ENCODE results near the gene NONO. TPM values are rescaled to one million over a fixed set of nuclear protein-coding genes. Genes with fewer than 3 reads are reported as not detected.
A peak's percentile ranks its signal among the peaks of the same experiment; 100 is the strongest.
"Not testable (repeated sequence)": the region's sequence is repeated elsewhere in the genome, so short reads cannot be mapped to it uniquely, and the experiment has no call there.

The NONO gene
- total RNA-seq, 2 donors from 2014 or later: 168 to 243 TPM

GRCh38 chrX:71301195-71301924 is 17.9 kb downstream of the NONO start, which contains the start of gene ITGB1BP2:
TSS of gene ITGB1BP2 (plus strand) at chrX:71301750. CDS start at chrX:71301807, 57 bp downstream.
- peak within 1 kb of the TSS; percentile 63 for H3K4me3 ChIP-seq

GRCh38 chrX:71302461-71303213 is 19.2 kb downstream of the NONO start:
- Histone ChIP-seq H3K4me1 (ENCODE audit: control insufficient read depth in 1 of 2, low read depth in 2 of 2) (peaks cover 4 to 12% of the 10 kb centered on the region in 2 donors), H3K27me3 (replicated peaks; ENCODE audit: insufficient read depth) (no peaks in the 10 kb centered on the region), H3K4me3 (peak overlapping the region; percentile 63), H3K27ac (peak overlapping the region; percentile 72 to 74), H3K9me3 (no peaks in the 10 kb centered on the region), H3K36me3 (peaks cover 7% of the 10 kb centered on the region)
- TF ChIP-seq CTCF (IDR thresholded peaks at IDR 0.05): no peak
- DNase-seq (ENCODE audit: low spot score) (no peak), ATAC-seq (ENCODE audit: insufficient number of reproducible peaks, low FRiP score, low read depth) (peak; percentile 52)

More at GRCh38 chrX:71301195-71301924, 17.9 kb downstream of the NONO start, which contains the start of gene ITGB1BP2:
- H3K27me3 ChIP-seq (replicated peaks; ENCODE audit: insufficient read depth): no peaks in the 10 kb centered on the region
- TF ChIP-seq CTCF (IDR thresholded peaks at IDR 0.05): no peak
- H3K4me1 ChIP-seq (ENCODE audit: control insufficient read depth in 1 of 2, low read depth in 2 of 2): peaks cover 4 to 12% of the 10 kb centered on the region in 2 donors
- ATAC-seq (ENCODE audit: insufficient number of reproducible peaks, low FRiP score, low read depth) (peak; percentile 90), DNase-seq (ENCODE audit: low spot score) (peak; percentile 1)
- H3K9me3 ChIP-seq: no peaks in the 10 kb centered on the region
- peaks cover 20% of the 10 kb centered on the region for H3K36me3 ChIP-seq
- H3K27ac ChIP-seq: peak within 1 kb of the TSS; percentile 72 to 74

- TF ChIP-seq CTCF (IDR thresholded peaks at IDR 0.05): no peak
- H3K27me3 ChIP-seq (replicated peaks; ENCODE audit: insufficient read depth): no peaks in the 10 kb centered on the region
- DNase-seq (ENCODE audit: low spot score) (no peak), ATAC-seq (ENCODE audit: insufficient number of reproducible peaks, low FRiP score, low read depth) (no peak)
- no peak overlapping the region for H3K27ac ChIP-seq
- H3K9me3 ChIP-seq: no peaks in the 10 kb centered on the region
- no peak overlapping the region for H3K4me3 ChIP-seq
- H3K36me3 ChIP-seq: no peaks in the 10 kb centered on the region
- H3K4me1 ChIP-seq (ENCODE audit: control insufficient read depth in 1 of 2, low read depth in 2 of 2): peaks cover 4 to 12% of the 10 kb centered on the region in 2 donors
These were observed 21.1 kb downstream of the NONO start for GRCh38 chrX:71304561-71304960.

- TF ChIP-seq CTCF (IDR thresholded peaks at IDR 0.05): no peak
These were observed 32.5 kb downstream of the NONO start for GRCh38 chrX:71315917-71316316.

GRCh38 chrX:71316959-71317358 is 33.5 kb downstream of the NONO start:
- not testable (repeated sequence) for ATAC-seq (ENCODE audit: insufficient number of reproducible peaks, low FRiP score, low read depth); H3K27ac ChIP-seq; H3K36me3 ChIP-seq

More at GRCh38 chrX:71315917-71316316, 32.5 kb downstream of the NONO start:
- H3K4me3 ChIP-seq: no peak overlapping the region
- DNase-seq (ENCODE audit: low spot score): no peak
- no peaks in the 10 kb centered on the region for H3K4me1 ChIP-seq (ENCODE audit: control insufficient read depth in 1 of 2, low read depth in 2 of 2)
- H3K27me3 ChIP-seq (replicated peaks; ENCODE audit: insufficient read depth): no peaks in the 10 kb centered on the region
- ATAC-seq (ENCODE audit: insufficient number of reproducible peaks, low FRiP score, low read depth): no peak
- no peaks in the 10 kb centered on the region for H3K36me3 ChIP-seq
- H3K27ac ChIP-seq: no peak overlapping the region
- no peaks in the 10 kb centered on the region for H3K9me3 ChIP-seq

More at GRCh38 chrX:71316959-71317358, 33.5 kb downstream of the NONO start:
- not testable (repeated sequence) for H3K9me3 ChIP-seq; H3K4me1 ChIP-seq (ENCODE audit: control insufficient read depth in 1 of 2, low read depth in 2 of 2); H3K27me3 ChIP-seq (replicated peaks; ENCODE audit: insufficient read depth); H3K4me3 ChIP-seq; DNase-seq (ENCODE audit: low spot score)
